RPMI7951 (cell line): ENCODE results near the gene DPP9. TPM values are rescaled to one million over a fixed set of nuclear protein-coding genes. Genes with fewer than 3 reads are reported as not detected.
"Not testable (repeated sequence)": the region's sequence is repeated elsewhere in the genome, so short reads cannot be mapped to it uniquely, and the experiment has no call there.

Experiments
- DNase-seq: peaks from one replicate; pipeline ENCODE4 v3.0.0-alpha.2; 2012; ENCODE audit warnings: low read depth
- total RNA-seq: library from RNA; depleted of rRNA; stranded (reverse); fragments of >200 nt; shearing (Covaris generic); gene quantifications from 2 replicates; pipeline ENCODE4 v1.2.3, GENCODE V29; 2014

DPP9 gene
- total RNA-seq, 1 experiment from 2014 or later, result 69.9 TPM

DNA sequence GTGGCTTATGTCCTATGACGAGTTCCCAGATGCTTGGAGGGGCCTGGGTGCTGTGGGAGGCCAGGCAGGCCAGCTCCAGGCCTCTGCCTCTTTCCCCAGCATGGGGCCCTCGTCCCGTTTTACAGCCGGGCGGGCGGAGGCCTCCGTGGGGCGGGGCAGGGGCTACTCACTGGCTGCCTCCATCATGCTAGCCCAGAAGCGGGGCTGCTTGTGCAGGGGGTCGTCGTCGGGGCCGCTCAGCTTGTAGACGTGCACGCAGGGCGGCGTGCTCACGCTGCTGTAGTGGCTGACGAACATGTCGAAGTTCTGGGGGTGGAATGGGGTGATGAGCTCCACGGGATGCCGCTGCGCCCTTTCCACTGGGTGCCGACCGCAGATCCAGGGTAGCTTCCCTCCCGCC is 35.1 kb downstream of the DPP9 start:
- DNase-seq, result no peak

DNA sequence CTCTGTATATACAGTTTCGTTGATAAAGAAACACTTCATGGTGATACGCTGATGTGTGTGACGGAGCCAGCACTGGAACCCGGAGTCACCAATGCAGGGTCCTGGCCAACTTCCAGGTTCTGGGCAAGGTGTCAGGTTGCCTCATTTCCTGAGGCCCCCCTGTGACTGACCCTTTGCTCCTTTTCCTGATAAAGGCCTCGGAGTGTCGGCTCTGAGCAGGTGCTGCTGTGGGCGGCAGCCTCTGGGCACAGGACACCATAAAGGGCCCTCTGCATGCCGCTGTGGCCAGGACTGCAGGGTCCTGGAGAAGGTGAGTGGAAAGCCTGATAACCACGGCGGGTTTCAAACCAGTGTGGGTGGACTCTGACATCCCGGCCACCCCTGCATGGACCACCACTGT is 36.2 kb downstream of the DPP9 start:
- no peak for DNase-seq

DNA sequence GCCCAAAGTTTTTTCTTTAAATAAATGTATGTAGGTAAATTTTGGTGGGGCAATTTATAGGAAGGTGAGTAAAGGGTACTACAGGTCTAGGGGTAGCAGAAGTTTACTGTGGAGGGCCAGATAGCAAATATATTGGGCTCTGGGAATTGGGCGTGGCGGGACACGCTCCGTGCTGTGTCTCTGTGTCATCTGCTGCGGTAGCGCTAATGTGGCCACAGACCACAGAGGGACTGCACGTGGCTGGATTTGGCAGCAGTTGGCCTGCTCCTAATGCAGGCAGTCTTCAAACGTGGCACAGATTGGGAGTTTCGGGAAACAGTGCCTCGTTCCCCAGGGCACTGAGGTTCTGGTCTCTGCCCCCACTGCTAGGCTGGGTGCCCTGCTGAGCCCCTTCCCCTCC is 36.9 kb downstream of the DPP9 start:
- DNase-seq, result no peak

DNA sequence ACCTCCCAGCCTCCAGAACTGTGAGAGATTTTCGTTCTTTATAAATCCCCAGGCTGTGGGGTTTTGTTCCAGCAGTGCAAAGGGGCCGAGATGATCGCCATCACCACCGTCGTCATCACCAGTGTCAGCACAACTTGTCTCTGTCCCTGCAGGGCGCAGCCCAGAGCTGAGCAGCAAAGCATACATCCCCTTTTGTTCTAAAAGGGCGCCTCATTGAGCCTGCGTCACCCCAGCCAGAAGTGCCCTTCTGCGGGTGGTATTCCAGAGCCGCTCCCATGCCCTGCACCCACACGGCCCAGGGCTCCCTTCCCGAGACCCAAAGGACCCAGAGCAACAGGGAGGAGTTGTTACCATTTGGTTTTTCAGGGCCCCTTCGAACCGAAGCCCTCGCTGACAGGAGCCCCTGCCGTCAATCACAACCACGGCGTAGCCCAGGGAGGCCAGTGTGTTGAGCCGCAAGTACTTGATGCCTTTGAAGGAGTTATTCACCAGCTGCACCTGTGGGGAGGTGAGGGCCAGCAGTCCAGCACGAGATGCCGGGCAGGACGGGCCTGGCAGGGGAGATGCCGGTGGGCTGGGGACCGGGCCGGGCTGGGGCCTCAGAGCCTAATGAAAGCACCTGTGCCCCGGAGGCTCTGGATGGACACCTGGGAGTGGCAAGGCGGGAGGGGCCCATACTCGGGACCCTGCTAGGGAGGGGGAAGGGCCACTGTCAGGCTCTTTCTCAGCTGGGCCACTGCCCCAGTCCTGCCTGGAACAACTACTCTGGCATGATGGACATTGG is 39.1 kb downstream of the DPP9 start:
- DNase-seq, result no peak

DNA sequence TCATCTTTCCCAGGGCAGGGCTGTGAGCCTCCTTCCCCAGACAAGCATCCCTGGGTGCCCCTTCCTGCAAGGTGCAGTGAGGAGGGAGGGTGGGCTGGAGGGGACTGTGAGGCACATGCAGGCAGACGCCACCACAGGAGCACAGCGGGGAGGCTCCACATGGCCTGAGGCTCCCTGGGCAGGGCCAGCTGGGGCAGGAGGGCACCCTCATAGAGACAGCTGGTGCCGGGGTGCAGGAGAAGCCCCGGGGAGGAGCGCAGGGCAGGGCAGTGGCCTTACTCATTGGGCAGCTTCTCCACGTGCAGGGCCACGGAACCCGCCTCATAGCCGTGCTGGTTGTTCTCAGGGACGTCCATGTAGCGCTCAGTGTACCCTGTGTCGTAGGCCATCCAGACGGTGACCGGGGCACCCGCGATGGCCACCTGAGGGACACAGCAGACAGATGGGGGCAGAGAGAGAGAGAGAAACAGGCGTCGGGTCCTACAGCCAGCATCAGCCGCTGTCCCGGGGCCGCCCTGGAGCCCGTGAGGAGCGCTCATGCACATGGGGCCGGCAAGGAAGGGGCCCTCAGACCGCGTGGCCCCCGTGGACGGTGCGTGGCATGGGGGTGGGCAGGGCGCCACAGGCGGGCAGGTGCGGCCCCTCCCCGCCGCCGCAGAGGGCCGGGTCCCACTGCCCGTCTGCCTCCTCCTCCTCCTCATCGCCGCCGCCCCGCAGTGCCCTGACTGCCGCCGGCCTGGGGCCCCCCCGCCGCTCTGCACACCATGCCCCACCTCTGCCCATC is 41.0 kb downstream of the DPP9 start:
- DNase-seq, result no peak

DNA sequence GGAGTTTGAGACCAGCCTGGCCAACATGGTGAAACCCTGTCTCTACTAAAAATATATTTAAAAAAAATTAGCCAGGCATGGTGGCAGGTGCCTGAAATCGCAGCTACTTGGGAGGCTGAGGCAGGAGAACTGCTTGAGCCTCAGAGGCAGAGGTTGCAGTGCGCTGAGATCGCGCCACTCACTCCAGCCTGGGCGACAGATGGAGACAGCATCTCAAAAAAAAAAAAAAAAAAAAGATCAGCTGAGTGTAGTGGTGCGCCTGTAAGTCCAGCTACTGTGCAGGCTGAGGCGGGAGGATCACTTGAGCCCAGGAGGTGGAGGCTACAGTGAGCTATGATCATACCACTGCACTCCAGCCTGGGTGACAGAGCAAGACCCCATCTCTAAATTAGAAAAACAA is 43.6 kb downstream of the DPP9 start:
- not testable (repeated sequence) for DNase-seq

DNA sequence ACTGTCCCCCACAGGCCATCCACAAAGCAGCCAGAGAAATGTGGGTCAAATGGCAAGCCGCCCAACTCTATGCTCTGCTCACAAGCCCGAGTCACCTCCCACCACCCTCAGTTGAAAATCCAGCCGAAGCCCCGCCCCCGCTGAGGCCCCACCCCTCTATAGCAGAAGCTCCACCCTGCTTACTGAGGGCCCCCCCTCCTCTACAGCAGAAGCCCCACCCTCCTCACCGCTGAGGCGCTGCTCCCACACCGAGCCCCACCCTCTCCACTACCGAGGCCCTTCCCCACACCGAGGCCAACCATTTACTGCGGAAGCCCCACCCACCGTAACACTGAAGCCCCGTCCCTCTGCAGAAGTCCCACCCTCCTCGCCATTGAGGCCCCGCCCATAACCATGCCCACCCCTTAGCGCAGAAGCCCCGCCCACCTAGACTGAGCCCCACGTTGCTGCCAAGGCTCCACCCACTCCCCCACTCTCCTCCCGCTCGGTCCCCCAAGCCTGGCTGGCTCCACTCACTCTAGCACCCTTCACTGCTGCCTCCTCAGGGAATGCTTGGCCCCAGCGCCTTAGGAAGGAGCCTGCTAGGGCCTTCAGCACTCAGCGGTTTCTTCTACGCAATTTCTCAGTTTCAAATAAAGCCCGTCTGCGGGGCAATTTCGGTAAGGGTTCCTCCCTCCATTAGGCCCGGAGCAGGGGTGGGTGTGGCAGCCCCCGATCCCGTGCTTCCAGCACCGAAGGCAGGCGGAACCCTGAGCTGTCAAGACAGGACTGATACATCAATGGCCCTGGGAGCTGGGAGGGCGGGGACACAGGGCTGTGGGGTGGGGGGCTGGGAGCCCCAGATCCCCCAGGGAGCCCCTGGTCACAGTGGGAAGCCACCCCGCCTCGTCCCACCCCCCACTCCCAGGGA is 44.5 kb downstream of the DPP9 start:
- no peak for DNase-seq

DNA sequence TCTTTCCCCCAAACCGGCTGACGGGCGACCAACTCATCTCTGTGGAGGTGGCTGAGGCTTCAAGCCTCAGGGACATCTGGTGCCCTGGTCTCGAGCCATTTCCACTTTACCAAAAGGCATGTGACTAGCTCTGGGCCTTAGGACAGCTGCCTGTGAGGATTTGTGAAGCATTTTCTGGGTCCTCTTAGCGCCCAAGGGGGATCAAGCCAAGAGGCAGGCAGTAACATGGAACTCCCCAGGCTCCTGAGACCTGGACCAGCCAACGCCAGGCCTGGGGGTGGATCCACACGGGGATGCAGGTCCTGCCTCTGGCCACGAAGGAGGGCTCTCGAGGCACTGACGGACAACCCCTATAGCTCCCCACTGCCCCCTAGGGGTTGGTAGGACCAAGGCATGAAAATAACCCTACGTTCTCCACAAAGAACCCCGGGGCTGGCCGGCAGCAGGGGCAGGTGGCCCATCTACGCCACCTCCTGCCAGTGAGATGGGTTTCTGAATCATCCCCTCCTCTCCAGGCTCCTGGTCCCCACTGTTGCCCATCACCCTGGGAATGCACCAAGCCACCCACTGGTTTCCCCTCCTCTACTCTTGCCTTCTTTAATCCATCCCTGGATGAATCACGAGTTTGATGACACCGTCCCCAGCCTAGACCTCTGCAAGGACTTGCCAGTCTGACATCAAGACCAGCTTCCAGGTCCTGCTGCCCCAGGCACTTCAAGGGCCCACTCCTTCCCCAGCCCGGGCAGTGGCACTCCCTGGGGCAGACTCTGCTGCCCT is 46.5 kb downstream of the DPP9 start:
- no peak for DNase-seq

DNA sequence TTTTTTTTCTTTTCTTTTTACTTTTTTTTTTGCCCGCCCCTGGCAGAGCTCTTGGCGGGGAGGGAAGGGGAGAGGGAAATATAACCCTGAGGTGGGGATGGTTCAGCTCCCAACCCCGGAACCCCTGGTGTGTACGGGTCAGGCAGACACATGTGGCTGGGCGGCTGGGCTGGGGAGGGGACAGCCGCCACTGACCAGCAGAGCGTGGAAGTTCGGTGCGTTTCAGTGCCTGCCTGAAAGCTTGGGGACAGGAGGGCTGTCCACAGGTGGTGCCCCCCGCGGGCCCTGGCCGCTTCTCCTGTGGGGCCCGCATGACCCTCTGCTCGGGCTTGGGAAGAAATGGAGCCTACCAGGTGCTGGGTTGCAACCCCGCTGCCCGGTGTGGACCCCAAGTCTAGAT is 48.3 kb downstream of the DPP9 start:
- no peak for DNase-seq

DNA sequence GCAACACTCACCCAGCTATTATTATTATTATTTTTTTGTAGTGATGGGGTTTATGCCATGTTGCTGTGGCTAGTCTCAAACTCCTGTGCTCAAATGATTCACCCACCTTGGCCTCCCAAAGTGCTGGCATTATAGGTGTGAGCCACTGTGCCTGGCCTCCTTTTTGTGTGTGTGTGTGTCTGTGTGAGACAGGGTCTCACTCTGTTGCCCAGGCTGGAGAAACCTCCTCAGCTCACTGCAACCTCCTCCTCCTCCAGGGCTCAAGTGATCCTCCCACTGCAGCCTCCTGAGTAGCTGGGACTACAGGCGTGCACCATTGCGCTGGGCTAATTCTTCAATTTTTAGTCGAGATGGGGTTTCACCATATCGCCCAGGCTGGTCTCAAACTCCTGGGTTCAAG is 49.9 kb downstream of the DPP9 start:
- DNase-seq, result no peak

DNA sequence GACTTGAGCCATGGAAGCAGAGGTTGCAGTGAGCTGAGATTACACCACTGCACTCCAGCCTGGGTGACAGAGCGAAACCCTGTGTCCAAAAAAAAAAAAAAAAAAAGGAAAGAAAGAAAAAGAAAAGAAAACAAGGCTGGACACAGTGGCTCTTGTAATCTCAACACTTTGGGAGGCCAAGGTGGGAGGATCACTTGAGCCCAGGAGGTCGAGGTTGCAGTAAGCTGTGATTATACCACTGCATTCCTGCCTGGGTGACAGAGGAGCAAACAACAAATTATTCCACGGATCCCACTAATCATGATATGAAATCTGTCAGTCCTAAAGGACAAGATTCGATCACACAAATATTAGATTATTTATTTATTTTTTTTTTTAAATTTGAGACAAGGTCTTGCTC is 50.4 kb downstream of the DPP9 start:
- no peak for DNase-seq

DNA sequence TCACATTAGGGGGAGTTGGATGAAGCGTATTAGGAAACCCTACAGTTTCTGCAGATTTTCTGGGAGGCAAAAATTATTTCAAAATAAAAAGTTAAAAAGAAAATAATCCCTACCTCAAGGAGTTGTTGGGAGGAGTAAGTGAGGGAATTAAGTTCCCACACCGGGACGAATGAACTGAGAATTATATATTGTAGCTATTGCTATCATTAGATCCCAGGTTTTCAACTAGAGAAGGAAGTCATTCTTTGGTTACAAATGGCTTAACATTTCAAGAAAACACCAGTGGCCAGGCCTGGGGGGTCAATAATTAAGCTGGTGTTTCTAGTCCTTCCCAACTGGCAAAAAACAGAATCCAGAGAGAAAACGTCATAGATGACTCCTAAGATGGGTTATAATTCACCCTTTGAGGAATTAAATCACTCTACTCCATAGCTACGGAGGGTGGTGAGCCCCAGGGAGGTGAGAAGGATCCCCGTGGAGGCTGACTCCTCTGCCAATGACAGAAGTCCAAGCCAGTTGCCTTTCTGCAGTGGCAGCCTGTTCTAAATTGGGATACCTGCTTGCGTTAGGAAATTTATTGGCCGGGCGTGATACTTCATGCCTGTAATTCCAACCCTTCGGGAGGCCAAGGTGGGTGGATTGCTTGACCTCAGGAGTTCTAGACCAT is 52.3 kb downstream of the DPP9 start:
- no peak for DNase-seq

DNA sequence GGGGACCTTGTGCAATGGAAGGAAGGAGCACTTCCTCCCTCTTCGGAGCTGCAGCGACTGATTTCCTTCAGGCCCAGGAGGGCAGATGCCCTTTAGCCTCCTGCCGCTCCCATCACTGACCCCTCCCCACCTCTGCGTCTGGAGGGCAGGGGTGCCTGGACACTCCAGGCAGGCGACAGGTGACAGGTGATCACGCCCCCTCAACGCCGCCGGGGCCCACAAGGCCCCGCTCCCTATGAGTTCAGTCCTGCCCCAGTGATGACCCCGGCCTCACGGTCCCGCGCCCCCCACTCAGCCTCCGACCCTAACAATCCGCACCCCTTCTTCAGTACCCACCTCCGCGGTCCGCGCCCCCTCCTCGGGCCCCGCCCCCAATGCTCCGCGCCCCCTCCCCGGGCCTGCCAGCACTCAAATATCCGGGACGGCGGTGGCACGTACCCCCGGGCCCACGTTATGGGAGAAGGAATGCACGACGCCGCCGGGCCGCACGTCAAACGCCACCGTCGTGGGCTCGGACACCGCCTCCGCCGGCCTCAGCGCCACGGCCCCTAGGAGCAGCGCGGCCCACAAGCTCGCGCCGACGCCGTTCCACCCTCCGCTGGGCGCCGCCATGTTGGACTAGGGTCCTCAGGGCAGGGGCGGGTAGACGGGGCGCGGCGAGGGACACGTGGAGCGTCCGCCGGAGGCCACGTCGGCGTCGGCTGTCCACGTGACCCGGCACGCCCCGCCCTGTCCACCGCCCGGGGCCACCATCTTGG is 53.7 kb downstream of the DPP9 start, which contains the start of gene MYDGF:
Gene MYDGF (minus strand): TSS at position 620 of the 758 bp plus-strand sequence. CDS start 8 bp downstream, at position 612.
- peak; percentile 84 for DNase-seq

DNA sequence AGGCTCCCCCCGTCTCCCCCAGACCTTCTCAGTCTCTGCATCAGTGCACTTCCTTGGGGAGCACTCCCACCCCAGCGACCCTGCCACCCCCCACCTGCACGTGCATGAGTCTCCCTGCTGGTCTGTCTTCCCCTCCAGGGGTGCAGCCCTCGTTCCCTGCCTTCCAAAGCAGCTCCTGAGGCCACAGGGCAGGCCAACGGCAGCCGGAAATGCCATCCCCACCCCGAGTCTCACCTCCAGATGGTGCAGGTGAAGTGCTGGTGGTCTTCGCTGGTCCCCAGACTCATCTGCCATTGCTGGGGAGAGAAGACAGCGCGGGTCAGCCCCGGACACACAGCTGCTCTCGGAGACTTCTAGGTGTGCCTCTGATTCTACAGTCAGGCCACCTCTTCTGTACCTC is 59.0 kb downstream of the DPP9 start:
- no peak for DNase-seq

DNA sequence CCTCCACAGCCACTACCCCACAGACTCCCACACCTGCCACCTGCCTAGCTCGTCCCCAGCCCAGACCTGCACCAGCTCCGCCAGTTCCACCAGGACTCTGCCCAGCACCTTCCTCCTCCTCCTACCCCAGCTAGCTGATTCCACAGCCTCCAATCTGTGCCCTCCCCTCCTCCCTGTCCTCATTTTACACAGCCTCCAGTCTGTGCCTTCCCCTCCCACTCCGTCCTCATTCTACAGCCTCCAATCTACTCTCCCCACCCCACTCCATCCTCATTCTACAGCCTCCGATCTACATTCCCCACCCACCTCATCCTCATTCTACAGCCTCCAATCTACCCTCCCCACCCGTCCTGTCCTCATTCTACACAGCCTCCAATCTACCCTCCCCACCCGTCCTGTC is 60.8 kb downstream of the DPP9 start:
- no peak for DNase-seq

DNA sequence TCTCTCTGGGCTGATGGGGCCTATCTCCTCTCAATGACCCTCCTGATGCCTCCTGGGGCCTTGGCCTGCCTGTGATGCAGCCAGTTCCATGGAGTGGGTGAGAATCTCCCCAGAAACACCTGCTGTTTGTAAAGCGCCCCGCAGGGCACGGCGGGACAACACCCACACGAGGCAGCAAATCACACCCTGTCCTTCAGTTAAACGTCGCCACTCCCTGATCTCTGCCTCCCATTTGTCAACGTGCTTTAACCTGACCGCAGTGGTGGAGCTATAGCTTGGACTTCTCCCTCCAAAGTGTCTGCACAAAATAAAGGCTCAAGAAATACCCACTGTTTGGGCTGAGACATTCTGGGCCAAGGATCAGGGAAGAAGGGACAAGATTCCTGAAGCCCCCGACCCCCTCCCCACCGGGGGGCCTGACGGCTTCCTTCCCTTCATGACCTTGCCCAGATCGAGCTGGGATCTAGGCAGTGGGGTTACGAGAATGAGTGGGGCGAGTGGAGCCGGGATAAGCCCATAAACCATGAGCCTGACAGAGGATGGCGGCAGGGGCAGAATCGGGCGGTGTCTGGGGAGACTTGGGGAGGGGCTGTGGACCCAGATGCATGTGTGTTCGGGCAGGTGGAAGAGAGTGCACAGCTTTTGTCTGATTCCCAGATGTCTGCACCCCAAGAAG is 61.5 kb downstream of the DPP9 start:
- DNase-seq, result no peak

DNA sequence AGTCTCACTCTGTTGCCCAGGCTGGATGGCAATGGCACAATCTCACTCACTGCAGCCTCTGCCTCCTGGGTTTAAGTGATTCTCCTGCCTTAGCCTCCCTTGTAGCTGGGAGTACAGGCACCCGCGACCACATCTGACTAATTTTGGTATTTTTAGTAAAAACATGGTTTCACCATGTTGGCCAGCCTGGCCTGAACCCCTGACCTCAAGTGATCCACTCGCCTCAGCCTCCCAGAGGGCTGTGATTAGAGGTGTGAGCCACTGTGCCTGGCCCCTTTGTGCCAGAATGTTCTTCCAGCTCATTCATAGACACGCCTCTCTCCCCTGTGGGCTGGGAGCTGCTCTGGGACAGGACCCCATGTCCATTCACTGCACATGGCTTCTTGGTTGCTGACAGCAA is 62.6 kb downstream of the DPP9 start:
- no peak for DNase-seq

DNA sequence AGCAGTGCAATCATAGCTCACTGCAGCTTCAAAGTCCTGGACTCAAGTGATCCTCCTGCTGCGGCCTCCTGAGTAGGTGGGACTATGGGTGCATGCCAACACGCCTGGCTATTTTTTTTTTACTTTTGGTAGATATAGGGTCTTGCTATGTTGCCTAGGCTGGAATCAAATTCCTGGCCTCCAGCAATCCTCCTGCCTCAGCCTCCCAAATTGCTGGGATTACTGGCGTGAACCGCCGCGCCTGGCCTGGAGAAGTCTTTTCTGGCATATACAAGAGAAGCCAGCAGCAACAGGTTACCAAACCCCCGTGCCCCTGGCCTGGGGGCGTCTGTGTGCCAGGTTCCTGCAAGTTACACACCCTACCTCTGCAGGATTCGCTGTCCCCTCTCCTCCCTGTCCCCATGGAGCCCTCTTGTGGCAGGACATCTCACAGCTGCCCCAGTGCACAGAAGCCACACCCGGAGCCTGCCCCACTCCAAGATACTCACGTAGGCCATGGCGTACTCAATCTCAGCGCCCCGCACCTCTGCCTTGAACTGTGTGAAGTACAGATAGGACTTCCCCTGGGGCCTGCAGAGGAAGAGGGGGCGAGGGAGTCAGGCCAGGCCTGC is 63.4 kb downstream of the DPP9 start:
- no peak for DNase-seq

DNA sequence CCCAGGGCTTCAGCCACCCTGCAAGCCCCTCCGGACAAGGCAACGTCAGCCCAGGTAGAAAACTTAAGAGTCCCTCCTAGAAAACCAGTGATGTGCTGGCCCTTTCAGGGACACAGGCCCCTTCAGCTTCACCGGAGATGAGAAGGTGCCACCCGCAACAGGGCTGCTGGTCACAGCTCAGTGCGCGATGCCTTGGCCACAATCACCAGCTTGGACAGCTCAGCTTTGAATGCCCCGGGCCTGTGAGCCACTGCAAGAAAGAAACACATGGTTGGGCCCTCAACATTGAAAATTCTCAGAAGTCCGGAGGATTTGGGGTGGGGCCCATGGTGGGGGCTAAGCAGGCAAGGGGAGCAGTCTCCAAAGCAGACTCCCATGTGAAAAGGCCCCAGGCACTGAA is 65.8 kb downstream of the DPP9 start:
- no peak for DNase-seq
